Measurements from ENCODE around the gene NPBWR2.

GRCh38 chr20:64099086-64099786 is 8.1 kb downstream of the NPBWR2 start:
- TF ChIP-seq CTCF (IDR thresholded peaks at IDR 0.05; ENCODE audit: insufficient read depth, low read depth, low read length) (no peak), EZH2 (IDR thresholded peaks at IDR 0.05; ENCODE audit: insufficient read depth, low read length) (no peak)

Measured in astrocyte (in vitro differentiated cells and primary cell).